ENCODE measurements around the gene PTCHD1. TPM values are rescaled to one million over a fixed set of nuclear protein-coding genes. Genes with fewer than 3 reads are reported as not detected.

PTCHD1 gene
- total and polyA plus RNA-seq, 5 donors from 2014 or later, result not detected

DNA sequence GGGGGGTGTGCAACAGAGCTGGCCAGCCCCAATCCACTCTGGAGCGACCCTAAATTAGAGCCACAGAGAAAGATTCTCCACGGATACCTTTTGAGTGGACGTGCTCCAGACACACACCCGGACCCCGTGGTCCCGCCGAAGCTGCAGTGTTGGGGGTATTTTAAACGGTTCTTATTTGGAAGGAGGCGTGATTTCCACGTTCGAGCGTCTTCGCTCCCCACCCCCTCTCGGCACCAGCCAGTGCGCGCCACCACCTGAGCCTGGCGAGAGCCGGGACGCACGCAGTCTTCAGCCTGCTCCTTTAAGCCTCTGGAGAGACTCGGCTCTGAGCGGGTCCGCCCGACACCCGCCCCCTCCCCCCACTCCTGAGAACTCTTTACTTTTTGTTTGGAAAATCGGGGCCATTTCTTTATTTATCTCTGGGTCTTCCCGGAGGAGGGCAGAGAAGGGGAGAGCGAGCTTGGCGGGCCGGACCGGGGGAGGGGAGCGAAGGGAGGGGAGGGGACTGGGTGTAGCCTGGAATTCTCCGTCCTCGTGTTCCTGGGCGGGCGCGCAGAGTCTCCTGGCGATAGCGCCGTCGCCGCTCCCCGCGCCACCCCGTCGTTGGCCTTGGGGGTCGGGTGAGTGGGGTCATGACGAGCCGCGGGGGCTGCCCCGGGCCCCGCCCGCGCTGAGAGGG is 668 bp upstream of the PTCHD1 start:
- peaks cover 21% of the 10 kb centered on the region for H3K27me3 Mint-ChIP-seq
- H3K9me3 Mint-ChIP-seq, result peaks cover 0 to 4% (median 0%) of the 10 kb centered on the region in 7 donors

GRCh38 chrX:23334521-23334847 is 165 bp upstream of the PTCHD1 start:
- Histone ChIP-seq H3K4me3 (ENCODE audit: low read depth, low read length) (no peak overlapping the region), H3K4me1 (ENCODE audit: control insufficient read depth, insufficient read depth, low read length, poor library complexity, severe bottlenecking) (no peaks in the 10 kb centered on the region), H3K36me3 (ENCODE audit: control insufficient read depth, insufficient read depth, low read length) (no peaks in the 10 kb centered on the region), H3K9me3 (ENCODE audit: control insufficient read depth in 2 of 2, low read length in 2 of 2) (no peaks in the 10 kb centered on the region), H3K27me3 (ENCODE audit: control insufficient read depth, insufficient read depth, low read length) (peaks cover 3% of the 10 kb centered on the region), H3K27ac (ENCODE audit: insufficient read depth, low read length, poor library complexity, severe bottlenecking) (no peak overlapping the region)
- Mint-ChIP-seq H3K27me3 (peaks cover 21% of the 10 kb centered on the region), H3K4me3 (no peak overlapping the region), H3K27ac (no peak overlapping the region), H3K4me1 (peaks cover 0 to 12% (median 1%) of the 10 kb centered on the region in 4 donors), H3K9me3 (peaks cover 0 to 4% (median 0%) of the 10 kb centered on the region in 7 donors), H3K36me3 (no peaks in the 10 kb centered on the region)
- DNase-seq, result no peak
- ATAC-seq (ENCODE audit: low read depth in 2 of 2), result no peak

More for the DNA sequence above, 668 bp upstream of the PTCHD1 start:
- DNase-seq (no peak), ATAC-seq (ENCODE audit: low read depth in 2 of 2) (no peak)
- no peak overlapping the region for H3K4me3 ChIP-seq (ENCODE audit: low read depth, low read length)
- H3K36me3 ChIP-seq (ENCODE audit: control insufficient read depth, insufficient read depth, low read length), result no peaks in the 10 kb centered on the region
- Mint-ChIP-seq H3K36me3 (no peaks in the 10 kb centered on the region), H3K27ac (no peak overlapping the region), H3K4me3 (peak overlapping the region in 1 of 4 donors; percentile 16), H3K4me1 (peaks cover 0 to 12% (median 1%) of the 10 kb centered on the region in 4 donors)
- no peak overlapping the region for H3K27ac ChIP-seq (ENCODE audit: insufficient read depth, low read length, poor library complexity, severe bottlenecking)
- H3K4me1 ChIP-seq (ENCODE audit: control insufficient read depth, insufficient read depth, low read length, poor library complexity, severe bottlenecking), result no peaks in the 10 kb centered on the region
- no peaks in the 10 kb centered on the region for H3K9me3 ChIP-seq (ENCODE audit: control insufficient read depth in 2 of 2, low read length in 2 of 2)
- peaks cover 3% of the 10 kb centered on the region for H3K27me3 ChIP-seq (ENCODE audit: control insufficient read depth, insufficient read depth, low read length)

DNA sequence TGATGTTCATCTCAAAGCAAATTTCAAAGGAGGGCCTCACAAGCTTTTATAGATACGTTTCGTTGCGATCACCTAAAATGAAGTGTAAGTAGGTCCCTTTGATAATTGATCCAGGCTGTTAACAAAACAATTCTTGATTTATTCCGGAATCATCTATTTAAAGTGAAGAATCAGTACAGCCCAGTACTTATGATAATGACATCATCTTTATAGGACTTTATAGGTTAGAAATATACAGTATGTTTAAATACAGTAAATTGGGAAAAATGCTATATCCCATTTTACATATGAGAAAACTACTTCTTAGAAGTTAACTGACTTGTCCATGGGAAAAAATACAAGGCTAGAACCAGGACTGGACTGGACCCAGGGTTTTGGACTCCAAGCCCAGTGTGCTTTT is 3.7 kb downstream of the PTCHD1 start:
- Mint-ChIP-seq H3K4me1 (peaks cover 0 to 5% (median 0%) of the 10 kb centered on the region in 4 donors), H3K27ac (no peak overlapping the region), H3K27me3 (peaks cover 21% of the 10 kb centered on the region), H3K9me3 (no peaks in the 10 kb centered on the region), H3K36me3 (no peaks in the 10 kb centered on the region), H3K4me3 (no peak overlapping the region)
- no peak overlapping the region for H3K27ac ChIP-seq (ENCODE audit: insufficient read depth, low read length, poor library complexity, severe bottlenecking)
- no peaks in the 10 kb centered on the region for H3K9me3 ChIP-seq (ENCODE audit: control insufficient read depth in 2 of 2, low read length in 2 of 2)
- no peaks in the 10 kb centered on the region for H3K36me3 ChIP-seq (ENCODE audit: control insufficient read depth, insufficient read depth, low read length)
- H3K4me1 ChIP-seq (ENCODE audit: control insufficient read depth, insufficient read depth, low read length, poor library complexity, severe bottlenecking), result no peaks in the 10 kb centered on the region
- DNase-seq, result no peak
- no peak overlapping the region for H3K4me3 ChIP-seq (ENCODE audit: low read depth, low read length)
- ATAC-seq (ENCODE audit: low read depth in 2 of 2), result no peak
- H3K27me3 ChIP-seq (ENCODE audit: control insufficient read depth, insufficient read depth, low read length), result peaks cover 3% of the 10 kb centered on the region

GRCh38 chrX:23341452-23341851 is 6.8 kb downstream of the PTCHD1 start:
- Histone ChIP-seq H3K27me3 (ENCODE audit: control insufficient read depth, insufficient read depth, low read length) (no peaks in the 10 kb centered on the region), H3K9me3 (ENCODE audit: control insufficient read depth in 2 of 2, low read length in 2 of 2) (no peaks in the 10 kb centered on the region), H3K4me3 (ENCODE audit: low read depth, low read length) (no peak overlapping the region), H3K36me3 (ENCODE audit: control insufficient read depth, insufficient read depth, low read length) (no peaks in the 10 kb centered on the region), H3K27ac (ENCODE audit: insufficient read depth, low read length, poor library complexity, severe bottlenecking) (no peak overlapping the region), H3K4me1 (ENCODE audit: control insufficient read depth, insufficient read depth, low read length, poor library complexity, severe bottlenecking) (no peaks in the 10 kb centered on the region)
- Mint-ChIP-seq H3K9me3 (no peaks in the 10 kb centered on the region), H3K27ac (no peak overlapping the region), H3K4me3 (no peak overlapping the region), H3K27me3 (peaks cover 16% of the 10 kb centered on the region), H3K4me1 (peaks cover 0 to 2% (median 0%) of the 10 kb centered on the region in 4 donors), H3K36me3 (no peaks in the 10 kb centered on the region)
- ATAC-seq (ENCODE audit: low read depth in 2 of 2), result no peak
- DNase-seq, result no peak

DNA sequence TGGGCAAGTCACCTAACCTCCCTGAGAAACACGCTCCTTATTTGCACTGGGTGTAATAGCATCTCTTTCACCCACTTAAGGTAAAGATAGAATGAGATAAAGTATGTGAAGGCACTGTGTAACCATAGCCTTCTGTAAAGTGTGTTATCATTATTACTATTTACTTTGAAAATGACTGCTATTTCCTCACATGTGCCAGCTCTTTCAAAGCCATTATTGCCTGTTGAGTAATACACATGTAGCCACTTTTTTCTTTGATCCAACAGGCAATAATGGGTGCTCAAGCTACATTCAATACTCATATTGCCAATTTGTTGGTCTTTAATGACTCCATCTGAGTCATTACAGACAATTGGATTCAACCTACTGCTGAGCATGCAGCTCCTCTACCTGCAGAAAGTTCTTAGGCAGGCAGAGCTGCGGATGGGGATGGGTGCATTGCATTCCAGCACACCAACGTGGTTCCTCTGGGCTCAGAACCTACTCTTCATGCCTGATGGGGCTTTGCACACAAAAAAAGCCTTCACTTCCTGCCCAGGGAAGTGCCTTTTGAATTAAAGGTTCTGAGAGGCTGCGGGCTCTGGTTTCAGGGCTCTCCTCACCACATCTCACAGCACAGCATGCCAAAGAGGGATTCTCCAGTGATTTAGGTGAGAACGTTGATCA is 9.7 kb downstream of the PTCHD1 start:
- Histone ChIP-seq H3K4me1 (ENCODE audit: control insufficient read depth, insufficient read depth, low read length, poor library complexity, severe bottlenecking) (no peaks in the 10 kb centered on the region), H3K27ac (ENCODE audit: insufficient read depth, low read length, poor library complexity, severe bottlenecking) (no peak overlapping the region), H3K9me3 (ENCODE audit: control insufficient read depth in 2 of 2, low read length in 2 of 2) (no peaks in the 10 kb centered on the region), H3K36me3 (ENCODE audit: control insufficient read depth, insufficient read depth, low read length) (no peaks in the 10 kb centered on the region), H3K4me3 (ENCODE audit: low read depth, low read length) (no peak overlapping the region), H3K27me3 (ENCODE audit: control insufficient read depth, insufficient read depth, low read length) (no peaks in the 10 kb centered on the region)
- peaks cover 5% of the 10 kb centered on the region for H3K27me3 Mint-ChIP-seq
- ATAC-seq (ENCODE audit: low read depth in 2 of 2) (no peak), DNase-seq (no peak)
- H3K36me3 Mint-ChIP-seq, result no peaks in the 10 kb centered on the region
- no peak overlapping the region for H3K27ac Mint-ChIP-seq
- H3K4me3 Mint-ChIP-seq, result no peak overlapping the region
- H3K9me3 Mint-ChIP-seq, result peaks cover 0 to 4% (median 0%) of the 10 kb centered on the region in 7 donors
- H3K4me1 Mint-ChIP-seq, result peaks cover 0 to 2% (median 0%) of the 10 kb centered on the region in 4 donors

DNA sequence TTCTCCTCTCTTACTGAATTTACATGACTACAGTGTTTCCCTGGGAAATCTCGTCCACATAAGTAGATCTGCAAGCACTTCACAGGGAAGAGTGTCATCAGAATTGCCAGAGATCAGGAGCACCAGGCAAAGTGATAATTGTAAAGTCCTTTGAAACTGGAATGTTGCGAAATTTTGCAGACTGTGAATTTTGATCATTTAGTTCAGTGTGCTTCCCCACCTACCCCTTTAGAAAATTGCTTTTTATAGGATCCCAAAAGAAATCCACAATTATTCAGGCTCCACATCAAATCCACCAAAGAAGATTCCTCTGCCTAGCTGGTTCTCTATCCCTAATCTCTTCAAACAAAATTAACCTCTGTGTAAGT is 10.2 kb downstream of the PTCHD1 start:
- ATAC-seq (ENCODE audit: low read depth in 2 of 2) (no peak), DNase-seq (no peak)
- Mint-ChIP-seq H3K4me3 (no peak overlapping the region), H3K4me1 (peaks cover 0 to 2% (median 0%) of the 10 kb centered on the region in 4 donors), H3K27me3 (peaks cover 5% of the 10 kb centered on the region), H3K9me3 (peaks cover 0 to 4% (median 0%) of the 10 kb centered on the region in 7 donors), H3K36me3 (no peaks in the 10 kb centered on the region), H3K27ac (no peak overlapping the region)
- H3K27me3 ChIP-seq (ENCODE audit: control insufficient read depth, insufficient read depth, low read length), result no peaks in the 10 kb centered on the region
- H3K9me3 ChIP-seq (ENCODE audit: control insufficient read depth in 2 of 2, low read length in 2 of 2), result no peaks in the 10 kb centered on the region
- H3K4me1 ChIP-seq (ENCODE audit: control insufficient read depth, insufficient read depth, low read length, poor library complexity, severe bottlenecking), result no peaks in the 10 kb centered on the region
- H3K4me3 ChIP-seq (ENCODE audit: low read depth, low read length), result no peak overlapping the region
- H3K27ac ChIP-seq (ENCODE audit: insufficient read depth, low read length, poor library complexity, severe bottlenecking), result no peak overlapping the region
- no peaks in the 10 kb centered on the region for H3K36me3 ChIP-seq (ENCODE audit: control insufficient read depth, insufficient read depth, low read length)

- no peaks in the 10 kb centered on the region for H3K27me3 ChIP-seq (ENCODE audit: control insufficient read depth, insufficient read depth, low read length)
- DNase-seq, result no peak
- Mint-ChIP-seq H3K9me3 (peaks cover 0 to 3% (median 0%) of the 10 kb centered on the region in 7 donors), H3K4me1 (no peaks in the 10 kb centered on the region), H3K4me3 (no peak overlapping the region), H3K27ac (no peak overlapping the region), H3K27me3 (peaks cover 4% of the 10 kb centered on the region), H3K36me3 (no peaks in the 10 kb centered on the region)
- no peak for ATAC-seq (ENCODE audit: low read depth in 2 of 2)
- no peak overlapping the region for H3K4me3 ChIP-seq (ENCODE audit: low read depth, low read length)
- H3K9me3 ChIP-seq (ENCODE audit: control insufficient read depth in 2 of 2, low read length in 2 of 2), result no peaks in the 10 kb centered on the region
- H3K36me3 ChIP-seq (ENCODE audit: control insufficient read depth, insufficient read depth, low read length), result no peaks in the 10 kb centered on the region
- H3K4me1 ChIP-seq (ENCODE audit: control insufficient read depth, insufficient read depth, low read length, poor library complexity, severe bottlenecking), result no peaks in the 10 kb centered on the region
- H3K27ac ChIP-seq (ENCODE audit: insufficient read depth, low read length, poor library complexity, severe bottlenecking), result no peak overlapping the region
Measured at GRCh38 chrX:23356189-23356588, 21.5 kb downstream of the PTCHD1 start.

GRCh38 chrX:23364416-23364815 is 29.8 kb downstream of the PTCHD1 start:
- Mint-ChIP-seq H3K27me3 (no peaks in the 10 kb centered on the region), H3K4me1 (no peaks in the 10 kb centered on the region), H3K27ac (no peak overlapping the region), H3K4me3 (no peak overlapping the region), H3K36me3 (no peaks in the 10 kb centered on the region), H3K9me3 (peaks cover 0 to 3% (median 0%) of the 10 kb centered on the region in 7 donors)
- Histone ChIP-seq H3K4me3 (ENCODE audit: low read depth, low read length) (no peak overlapping the region), H3K9me3 (ENCODE audit: control insufficient read depth in 2 of 2, low read length in 2 of 2) (no peaks in the 10 kb centered on the region), H3K4me1 (ENCODE audit: control insufficient read depth, insufficient read depth, low read length, poor library complexity, severe bottlenecking) (no peaks in the 10 kb centered on the region), H3K27ac (ENCODE audit: insufficient read depth, low read length, poor library complexity, severe bottlenecking) (no peak overlapping the region), H3K36me3 (ENCODE audit: control insufficient read depth, insufficient read depth, low read length) (no peaks in the 10 kb centered on the region), H3K27me3 (ENCODE audit: control insufficient read depth, insufficient read depth, low read length) (no peaks in the 10 kb centered on the region)
- DNase-seq, result no peak
- ATAC-seq (ENCODE audit: low read depth in 2 of 2), result no peak
